Adrenal gland (tissue), 5 donors: ENCODE results near the gene RALY.

Experiments used
- POLR2A ChIP-seq, 2 donors: fragments of 450-650 bp; IDR thresholded peaks; one replicate each; pipeline ENCODE4 v1.6.1; 2017; ENCODE audit warnings: antibody characterized with exemption in 2 of 2, mild to moderate bottlenecking in 2 of 2, moderate library complexity in 1 of 2
- TF ChIP-seq, protein P1 (sequence below), 6 experiments: fragments of 450-650 bp in 4 of 6; fragments of 200-600 bp in 2 of 6; sonication (generic) in 1 of 6; IDR thresholded peaks; 1 replicate in 5 of 6; 2 replicates in 1 of 6; pipeline versions ENCODE4 v1.5.1 to v1.8.0; 2016 to 2021; ENCODE audit warnings: antibody characterized with exemption in 6 of 6, mild to moderate bottlenecking in 2 of 6, moderate library complexity in 1 of 6
- donor health status: DM: no; HTN: no; CAD: no.

DNA sequence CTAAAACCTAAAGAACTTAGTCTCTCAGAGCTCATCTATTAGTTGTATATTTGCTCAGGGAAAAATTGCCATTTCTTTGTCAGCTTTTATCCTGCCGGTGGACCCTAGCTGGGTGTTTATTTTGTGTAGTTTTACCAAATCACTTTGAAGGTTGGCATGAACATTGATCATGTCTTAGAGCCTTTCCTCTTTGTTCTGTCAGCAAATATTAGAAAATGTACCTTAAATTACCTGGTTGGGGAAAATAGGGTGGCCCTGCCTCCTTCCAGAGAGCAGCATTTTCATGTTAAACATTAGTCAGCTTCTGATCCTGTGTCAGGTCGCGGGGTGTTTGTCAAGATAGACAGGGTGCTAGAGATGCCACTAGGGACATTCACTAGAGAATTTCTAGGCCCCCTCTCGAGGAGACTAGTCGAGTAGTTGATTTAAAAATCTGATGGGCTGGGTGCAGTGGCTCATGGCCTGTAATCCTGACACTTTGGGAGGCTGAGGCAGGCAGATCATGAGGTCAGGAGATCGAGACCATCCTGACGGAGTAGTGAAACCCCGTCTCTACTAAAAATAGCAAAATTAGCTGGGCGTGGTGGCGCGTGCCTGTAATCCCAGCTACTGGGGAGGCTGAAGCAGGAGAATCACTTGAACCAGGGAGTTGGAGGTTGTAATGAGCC lies 11.2 kb downstream of the RALY start:
- no peak for TF ChIP-seq POLR2A (IDR thresholded peaks at IDR 0.05)
- TF ChIP-seq, protein P1, sequence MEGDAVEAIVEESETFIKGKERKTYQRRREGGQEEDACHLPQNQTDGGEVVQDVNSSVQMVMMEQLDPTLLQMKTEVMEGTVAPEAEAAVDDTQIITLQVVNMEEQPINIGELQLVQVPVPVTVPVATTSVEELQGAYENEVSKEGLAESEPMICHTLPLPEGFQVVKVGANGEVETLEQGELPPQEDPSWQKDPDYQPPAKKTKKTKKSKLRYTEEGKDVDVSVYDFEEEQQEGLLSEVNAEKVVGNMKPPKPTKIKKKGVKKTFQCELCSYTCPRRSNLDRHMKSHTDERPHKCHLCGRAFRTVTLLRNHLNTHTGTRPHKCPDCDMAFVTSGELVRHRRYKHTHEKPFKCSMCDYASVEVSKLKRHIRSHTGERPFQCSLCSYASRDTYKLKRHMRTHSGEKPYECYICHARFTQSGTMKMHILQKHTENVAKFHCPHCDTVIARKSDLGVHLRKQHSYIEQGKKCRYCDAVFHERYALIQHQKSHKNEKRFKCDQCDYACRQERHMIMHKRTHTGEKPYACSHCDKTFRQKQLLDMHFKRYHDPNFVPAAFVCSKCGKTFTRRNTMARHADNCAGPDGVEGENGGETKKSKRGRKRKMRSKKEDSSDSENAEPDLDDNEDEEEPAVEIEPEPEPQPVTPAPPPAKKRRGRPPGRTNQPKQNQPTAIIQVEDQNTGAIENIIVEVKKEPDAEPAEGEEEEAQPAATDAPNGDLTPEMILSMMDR (IDR thresholded peaks at IDR 0.05), result no peak
